HG03139 (cell line): ENCODE measurements around the gene ZBED4.
"Not testable (repeated sequence)": the region's sequence is repeated elsewhere in the genome, so short reads cannot be mapped to it uniquely, and the experiment has no call there.

Source experiments
- ATAC-seq: cut with Tn5 transposase; IDR thresholded peaks from one replicate; pipeline ENCODE4 v1.9.1; 2021; ENCODE audit not compliant: unreplicated experiment

Gene ZBED4, protein sequence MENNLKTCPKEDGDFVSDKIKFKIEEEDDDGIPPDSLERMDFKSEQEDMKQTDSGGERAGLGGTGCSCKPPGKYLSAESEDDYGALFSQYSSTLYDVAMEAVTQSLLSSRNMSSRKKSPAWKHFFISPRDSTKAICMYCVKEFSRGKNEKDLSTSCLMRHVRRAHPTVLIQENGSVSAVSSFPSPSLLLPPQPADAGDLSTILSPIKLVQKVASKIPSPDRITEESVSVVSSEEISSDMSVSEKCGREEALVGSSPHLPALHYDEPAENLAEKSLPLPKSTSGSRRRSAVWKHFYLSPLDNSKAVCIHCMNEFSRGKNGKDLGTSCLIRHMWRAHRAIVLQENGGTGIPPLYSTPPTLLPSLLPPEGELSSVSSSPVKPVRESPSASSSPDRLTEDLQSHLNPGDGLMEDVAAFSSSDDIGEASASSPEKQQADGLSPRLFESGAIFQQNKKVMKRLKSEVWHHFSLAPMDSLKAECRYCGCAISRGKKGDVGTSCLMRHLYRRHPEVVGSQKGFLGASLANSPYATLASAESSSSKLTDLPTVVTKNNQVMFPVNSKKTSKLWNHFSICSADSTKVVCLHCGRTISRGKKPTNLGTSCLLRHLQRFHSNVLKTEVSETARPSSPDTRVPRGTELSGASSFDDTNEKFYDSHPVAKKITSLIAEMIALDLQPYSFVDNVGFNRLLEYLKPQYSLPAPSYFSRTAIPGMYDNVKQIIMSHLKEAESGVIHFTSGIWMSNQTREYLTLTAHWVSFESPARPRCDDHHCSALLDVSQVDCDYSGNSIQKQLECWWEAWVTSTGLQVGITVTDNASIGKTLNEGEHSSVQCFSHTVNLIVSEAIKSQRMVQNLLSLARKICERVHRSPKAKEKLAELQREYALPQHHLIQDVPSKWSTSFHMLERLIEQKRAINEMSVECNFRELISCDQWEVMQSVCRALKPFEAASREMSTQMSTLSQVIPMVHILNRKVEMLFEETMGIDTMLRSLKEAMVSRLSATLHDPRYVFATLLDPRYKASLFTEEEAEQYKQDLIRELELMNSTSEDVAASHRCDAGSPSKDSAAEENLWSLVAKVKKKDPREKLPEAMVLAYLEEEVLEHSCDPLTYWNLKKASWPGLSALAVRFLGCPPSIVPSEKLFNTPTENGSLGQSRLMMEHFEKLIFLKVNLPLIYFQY

DNA sequence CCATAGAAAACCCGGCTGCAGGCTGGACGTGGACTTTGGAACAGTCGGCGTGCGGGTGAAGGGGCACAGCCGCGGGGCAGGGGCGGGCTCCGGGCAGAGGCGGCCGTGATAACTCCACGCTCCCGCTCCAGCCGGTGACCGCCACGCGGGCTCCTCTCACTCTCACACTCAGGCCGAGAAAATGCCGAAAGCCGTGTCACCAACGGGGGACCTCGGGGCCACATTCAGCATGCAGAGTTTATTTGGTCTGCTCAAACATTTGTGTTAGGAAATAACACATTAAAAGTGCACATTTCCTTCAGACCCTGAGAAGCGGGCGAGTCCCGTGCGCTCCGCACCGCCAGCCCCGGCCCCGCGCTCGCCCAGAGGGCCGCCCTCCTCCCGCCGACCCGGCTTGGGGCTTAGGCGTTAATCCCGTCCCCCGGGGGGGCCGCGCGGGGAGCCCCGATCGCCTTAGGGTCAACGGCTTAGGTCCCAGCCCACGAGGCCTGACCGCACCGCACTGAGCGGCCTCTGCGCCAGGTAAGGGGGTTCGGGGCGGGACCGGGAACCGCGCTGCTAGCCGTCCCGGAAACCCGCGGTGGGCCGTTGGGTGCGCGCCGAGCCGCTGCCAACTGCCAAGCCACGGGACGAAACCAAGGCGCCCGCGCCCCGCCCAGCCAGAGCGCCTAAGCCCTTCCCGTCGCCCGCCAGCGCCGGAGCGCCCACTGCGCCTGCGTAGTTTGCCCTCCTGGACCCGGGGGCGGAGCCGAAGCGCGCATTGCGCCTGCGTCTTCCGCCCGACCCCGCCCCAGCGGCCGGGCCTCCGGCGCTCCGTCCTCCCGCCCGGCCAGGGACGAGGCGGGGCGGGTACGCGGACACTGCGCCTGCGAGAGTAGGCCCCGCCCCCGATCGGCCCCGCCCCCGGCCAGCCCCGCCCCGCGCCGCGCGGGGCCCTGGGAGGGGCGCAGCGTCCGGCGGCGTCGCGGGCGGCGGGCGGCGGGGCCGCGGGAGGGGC lies at the start of gene ZBED4:
Gene ZBED4 (plus strand): TSS at position 947 of the 997 bp plus-strand sequence. CDS start 29,819 bp downstream, outside the sequence.
- peak; percentile 68 for ATAC-seq

DNA sequence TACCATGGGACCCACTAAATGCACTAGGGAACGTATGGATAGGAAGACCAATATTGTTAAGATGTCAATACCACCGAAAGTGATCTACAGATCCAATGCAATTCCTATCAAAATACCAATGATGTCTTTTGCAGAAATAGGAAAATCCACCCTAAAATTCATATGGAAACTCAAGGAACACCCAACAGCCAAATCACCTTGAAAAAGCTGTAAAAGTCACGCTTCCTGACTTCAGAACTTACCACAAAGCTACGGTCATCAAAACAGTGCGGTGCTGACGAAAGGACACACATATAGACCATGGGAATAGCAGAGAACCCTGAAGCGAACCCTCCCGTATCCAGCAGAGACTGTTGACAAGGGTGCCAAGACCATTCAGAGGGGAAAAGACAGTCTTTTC lies 46.5 kb upstream of the ZBED4 start:
- ATAC-seq: no peak

DNA sequence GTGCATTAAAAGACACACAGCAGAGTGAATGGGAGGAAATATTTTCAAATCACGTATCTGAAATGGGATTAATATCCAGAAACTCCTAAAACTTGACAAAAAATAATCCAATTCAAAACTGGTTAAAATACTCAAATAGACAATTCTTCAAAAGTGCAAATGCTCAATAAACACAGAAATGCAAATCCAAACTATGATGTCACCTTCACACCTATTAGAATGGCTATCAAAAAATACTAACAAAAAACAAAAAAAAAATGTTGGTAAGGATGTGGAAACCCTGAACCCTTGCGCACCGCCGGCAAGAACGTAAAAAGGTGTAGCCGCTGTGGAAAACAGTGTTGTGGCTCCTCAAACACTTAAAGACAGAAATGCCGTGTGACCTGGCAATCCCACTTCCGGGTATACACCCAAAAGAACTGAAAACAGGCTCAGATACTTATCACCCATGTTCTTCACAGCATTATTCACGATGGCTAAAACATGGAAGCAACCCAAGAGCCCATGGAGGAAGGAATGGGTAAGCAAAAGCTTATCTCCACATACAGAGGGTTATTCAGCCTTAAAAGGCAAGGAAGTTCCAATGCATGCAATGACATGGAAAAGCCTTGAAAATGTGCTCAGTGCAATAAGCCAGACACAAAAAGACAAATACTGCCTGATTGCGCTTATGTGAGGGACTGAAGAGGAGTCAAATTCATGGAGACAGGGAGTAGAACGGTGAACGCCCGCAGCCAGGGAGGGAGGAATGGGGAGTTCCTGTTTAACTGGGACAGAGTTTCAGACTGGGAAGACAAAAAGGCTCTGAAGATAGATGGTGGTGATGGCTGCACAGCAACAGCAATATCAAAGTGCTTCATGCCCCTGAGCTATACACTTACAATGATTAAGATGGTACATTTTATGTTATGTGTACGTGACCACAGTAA lies 45.6 kb upstream of the ZBED4 start:
- ATAC-seq: no peak

DNA sequence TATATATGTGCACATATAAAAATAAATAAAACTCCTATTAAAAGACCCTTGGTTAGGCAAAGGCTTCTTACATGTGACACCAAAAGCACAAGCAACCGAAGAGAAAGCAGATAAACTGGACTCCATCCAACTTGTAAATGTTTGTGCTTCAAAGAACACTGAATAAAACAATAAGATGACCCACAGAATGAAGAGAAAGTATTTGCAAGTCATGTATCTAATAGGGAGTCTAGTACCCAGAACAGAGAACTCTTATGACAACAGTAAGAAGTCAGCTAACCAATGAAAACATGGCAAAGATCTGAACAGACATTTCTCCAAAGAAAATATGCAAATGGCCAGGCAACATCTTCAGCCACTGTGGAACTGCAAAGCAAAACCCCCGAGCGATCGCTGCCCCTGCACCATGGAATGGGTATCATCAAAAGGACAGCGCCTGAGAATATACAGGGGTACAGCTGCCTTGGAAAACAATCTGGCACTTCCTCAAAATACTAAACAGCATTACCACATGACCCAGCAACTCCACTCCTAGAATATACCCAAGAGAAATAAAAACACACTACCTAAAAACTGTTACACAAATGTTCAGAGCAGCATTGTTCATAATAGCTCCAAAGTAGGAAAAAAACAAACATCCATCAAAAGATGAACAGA lies 43.2 kb upstream of the ZBED4 start:
- ATAC-seq: no peak

DNA sequence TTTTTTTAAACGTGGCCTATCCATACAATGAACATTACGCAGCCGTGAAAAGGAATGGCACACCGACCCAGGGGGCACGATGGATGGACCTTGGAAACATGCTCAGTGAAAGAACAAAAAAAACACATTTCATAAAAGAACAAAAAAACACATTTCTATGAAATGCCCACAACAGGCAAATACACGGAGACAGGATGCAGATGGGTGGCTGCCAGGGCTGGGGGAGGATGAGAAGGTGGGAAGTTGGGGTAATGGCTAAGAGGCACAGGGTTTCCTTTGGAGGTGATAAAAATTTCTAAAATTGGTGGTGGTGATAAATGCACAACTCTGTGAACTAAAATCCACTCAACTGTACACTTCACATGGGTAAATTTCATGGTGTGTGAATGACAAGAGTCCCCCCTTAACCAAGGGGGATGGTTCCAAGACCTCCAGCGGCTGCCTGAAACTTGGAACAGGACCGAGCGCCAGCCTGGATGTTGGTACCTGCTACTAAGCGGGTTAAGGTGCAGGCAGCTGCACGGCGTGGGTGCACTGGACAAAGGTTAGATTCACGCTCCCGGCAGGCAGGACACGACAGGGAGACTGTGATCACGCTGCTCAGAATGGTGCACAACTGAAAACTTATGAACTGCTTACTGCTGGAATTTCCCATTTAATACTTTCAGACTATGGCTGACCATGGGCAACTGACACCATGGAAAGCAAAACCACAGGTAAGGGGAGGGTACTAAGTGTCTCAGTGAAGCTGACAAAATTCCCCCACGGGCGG lies 42.4 kb upstream of the ZBED4 start:
- ATAC-seq: no peak

DNA sequence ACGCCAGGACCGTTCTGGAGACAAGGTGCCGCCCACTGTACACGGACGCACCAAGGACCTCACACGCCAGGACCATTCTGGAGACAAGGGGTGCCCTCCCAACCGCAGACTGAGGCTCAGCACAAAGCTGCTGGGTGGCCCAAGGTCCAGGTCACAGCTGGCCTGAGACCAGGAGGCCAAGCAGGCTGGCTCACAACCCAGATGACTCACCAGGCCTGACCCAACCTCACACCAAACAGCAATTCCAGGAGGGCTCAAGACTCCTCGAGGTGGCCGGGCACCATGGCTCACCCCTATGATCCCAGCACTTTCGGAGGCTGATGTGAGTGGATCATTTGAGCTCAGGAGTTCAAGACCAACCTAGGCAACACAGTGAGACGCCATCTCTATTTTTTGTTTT lies 40.8 kb upstream of the ZBED4 start:
- no peak for ATAC-seq

DNA sequence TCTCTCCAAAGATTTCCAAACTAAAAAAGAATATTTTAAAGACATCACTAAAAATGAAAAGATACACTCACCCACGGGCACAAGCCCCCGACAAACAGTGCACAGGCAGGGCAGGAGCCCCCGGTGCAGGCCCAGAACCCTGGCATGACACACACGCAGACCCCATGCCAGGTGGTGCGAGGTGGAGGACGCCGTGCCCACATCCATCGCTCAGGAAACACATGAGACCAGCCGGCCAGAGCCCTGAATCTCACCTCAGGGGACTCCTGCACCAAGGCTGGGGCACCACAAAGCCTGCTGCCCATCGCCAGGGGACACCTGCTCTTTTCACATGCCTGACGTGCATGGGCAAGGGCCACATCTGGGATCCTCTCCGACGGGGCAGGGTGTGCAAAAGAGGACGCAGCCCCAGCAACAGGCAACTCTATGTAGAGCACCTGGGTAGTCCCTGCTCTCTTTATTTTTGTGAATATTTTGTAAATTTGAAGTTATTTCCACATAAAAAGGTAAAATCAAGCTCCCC lies 39.4 kb upstream of the ZBED4 start:
- no peak for ATAC-seq

DNA sequence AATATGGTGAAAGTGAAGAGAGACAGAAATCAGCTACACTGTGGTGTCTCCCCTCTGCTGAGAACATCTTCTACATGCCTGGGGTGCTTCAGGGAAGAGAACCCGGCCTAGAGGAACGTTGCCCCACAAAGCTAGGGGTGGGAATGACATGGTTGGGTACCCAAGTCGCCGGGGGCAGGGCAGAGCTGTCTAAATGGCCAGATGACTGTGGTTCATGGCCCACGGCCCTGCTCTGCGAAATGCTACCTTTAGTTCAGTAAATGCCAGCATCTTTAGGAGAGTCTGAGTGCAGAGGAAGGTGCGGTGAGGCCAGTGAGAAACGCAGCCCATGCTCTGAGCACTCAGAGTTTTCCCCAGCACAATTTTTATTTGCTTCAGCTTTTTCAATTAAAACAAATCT lies 38.8 kb upstream of the ZBED4 start:
- no peak for ATAC-seq

DNA sequence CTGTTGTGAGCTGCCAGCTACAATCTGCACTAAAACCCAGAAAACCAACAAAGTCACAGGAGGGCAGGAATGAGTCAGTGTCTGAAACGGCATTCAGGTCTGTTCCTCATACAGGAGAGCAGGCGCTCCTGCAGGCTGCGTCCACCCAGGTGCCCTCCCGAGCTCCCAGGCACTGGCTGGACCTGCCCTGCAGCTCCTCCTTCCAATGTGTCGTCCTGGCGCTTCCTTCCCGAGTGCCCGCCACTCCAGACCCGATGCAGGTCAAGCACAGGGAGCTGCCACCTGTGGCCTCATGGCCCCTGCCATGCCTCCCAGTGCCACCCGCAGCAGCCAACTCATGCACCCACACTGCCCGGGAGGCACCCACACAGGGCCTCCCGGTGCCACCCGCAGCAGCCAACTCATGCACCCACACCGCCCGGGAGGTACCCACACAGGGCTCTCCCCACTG lies 38.0 kb upstream of the ZBED4 start:
- ATAC-seq: no peak

DNA sequence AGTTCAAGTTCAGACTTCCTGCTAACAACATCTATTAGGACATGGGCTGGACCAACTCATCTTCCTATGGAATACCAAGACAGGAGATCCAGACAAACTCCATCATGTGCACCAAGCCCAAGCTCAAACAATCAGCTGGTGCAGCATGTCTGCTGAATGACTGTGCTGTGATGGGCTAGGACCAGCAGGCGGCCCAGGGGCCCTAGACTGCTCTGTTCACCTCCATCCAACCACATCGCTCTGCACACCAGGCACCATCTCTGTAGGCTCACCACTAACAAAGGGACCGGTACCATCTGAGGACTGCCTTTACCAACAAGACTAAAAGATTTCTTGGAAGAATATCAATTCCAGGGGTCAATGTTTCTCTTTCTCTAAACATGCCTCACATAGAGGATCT lies 36.3 kb upstream of the ZBED4 start:
- ATAC-seq: no peak

DNA sequence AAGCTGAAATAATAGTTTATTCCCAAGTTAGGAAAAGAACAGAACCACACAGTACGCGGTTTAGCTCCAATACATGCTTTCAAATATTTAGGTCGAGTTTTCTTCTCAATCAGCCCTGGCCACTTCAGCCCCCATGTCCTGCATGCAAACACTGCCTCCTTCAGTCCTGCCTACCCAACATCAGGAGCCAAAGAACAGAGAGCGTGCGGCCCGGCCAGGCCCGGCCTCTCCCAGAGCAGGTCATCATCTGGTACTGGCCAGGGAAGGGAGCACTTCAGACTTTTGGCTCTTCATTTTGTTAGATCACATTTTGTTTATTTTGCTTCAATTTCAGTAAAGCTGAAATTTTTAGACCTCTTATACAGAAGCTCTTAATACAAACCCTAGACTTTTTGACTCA lies 32.7 kb upstream of the ZBED4 start:
- ATAC-seq: no peak

DNA sequence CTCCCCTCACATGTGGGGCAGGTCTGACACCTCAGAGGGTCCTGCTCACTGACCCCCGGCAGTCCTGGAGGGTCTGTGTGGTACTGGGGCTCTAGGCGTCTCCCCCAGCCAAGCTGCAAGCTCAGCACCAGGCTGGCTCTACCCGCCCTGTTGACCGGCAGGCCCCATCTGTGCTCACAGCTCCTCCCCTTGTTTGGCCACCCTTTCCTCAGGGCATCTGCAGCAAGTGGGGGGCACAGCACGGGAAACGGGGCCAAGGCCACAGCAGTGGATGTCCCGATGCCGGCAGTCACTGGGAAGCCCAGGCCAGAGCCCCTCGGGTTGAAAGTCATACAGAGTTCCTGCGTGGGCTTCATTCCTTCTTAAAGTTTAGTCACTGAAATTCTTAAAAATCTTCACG lies 31.9 kb upstream of the ZBED4 start:
- not testable (repeated sequence) for ATAC-seq

DNA sequence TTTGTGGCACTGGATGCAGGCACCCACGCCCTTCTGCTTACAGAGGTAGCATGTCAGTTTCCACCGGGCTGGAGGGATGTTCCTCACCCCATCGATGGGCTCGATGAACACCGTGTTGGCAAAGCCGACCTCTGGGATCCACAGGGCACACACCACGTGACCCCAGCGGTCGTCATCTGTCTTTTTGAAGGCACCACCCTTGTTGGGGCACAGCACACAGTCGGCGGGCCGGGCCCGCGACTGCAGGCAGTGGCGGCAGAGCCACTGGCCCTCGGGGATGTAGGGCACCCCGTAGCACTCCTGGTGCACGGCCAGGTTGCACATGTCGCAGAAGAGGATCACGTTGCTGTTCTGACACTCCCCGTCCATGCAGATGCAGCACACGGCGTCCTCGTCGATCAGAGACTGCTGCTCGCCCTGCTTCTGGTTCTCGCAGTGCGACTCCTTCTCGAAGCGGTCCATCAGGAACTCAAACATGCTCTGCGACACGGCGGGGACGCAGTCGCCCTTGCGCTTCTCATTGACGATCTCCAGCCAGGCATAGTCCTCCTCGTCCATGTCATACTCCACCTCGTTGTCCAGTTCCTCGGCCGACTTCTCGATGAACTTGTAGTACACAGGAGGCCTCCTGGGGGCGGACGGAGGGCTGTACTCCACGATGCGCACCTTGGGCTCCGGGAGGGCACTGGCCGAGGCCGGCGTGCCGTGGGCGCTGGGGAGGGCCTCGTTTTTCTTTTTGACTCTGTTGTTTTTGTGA lies 30.2 kb upstream of the ZBED4 start:
- no peak for ATAC-seq

DNA sequence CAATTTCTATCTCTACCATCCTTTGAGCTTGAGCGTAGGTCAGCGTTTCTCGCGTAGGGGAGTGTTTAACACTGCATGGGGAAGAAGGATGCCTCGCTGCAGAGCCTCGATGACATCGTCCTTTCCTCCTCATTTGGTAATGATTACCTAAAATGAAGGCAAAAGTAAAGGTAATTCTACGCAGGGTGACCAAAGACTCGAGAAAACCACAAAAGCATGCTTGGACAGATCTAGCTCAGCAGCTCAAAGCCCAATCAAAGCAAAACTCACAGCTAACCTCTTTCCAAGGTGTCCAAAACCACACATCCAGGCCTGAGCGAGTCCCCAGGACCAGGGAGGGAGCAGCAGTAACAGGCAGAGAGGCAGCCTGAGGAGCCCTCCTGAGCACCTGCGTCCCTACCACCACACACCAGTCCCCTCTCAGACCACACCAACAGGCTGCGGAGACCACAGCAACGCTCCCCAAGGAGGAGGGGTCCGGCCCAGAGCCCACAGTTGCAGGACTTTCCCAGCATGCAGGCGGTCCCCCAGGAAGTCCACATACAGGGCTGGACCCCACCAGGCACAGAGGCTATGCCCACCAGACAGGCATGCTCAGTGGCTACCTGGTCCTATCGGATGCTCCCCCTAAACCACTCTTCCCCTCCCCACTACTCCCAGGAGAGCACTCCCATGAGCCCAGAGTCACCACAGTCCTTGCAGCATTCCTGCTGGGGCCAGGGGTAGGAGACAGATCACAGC lies 29.3 kb upstream of the ZBED4 start:
- no peak for ATAC-seq

DNA sequence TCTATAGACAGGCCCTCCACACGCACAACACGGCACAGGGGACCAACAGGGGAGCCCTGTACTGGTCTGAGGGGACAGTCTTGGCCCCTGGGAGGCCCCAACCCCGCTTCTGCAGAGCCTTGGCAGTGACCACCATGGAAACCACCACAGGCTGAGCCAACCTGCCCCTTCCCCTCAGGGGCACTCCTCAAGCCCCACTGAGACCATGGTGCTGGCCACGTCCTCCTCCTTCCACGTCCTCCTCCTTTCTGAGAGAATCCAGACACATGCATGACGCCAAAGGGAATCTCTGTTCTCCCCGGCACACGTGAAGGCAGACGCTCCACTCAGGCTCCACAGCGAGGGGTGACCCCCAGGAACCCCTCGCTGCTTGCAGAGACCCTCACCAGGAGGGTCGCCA lies 28.7 kb upstream of the ZBED4 start:
- no peak for ATAC-seq

DNA sequence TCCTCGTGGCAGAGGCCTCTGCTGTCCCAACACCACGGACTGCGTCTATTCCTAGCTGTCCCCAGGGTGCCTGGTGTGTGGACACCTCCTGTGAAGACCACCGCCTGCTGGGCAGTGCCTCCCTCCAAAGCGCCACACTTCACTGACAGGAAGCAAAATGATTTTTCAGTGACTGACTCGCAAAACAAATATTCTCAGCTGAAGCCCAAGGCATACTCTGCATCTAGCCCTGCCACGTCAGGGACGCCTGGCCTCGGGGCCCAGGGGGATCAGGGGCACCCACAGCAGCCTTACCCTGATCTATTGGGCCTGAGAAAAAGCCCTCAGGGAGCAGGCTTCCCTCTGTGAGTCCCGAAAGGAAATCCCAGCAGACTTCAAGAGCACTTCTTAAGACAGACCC lies 28.2 kb upstream of the ZBED4 start:
- ATAC-seq: no peak
